ENCODE results near the gene TBC1D13.
"Not testable (repeated sequence)": the region's sequence is repeated elsewhere in the genome, so short reads cannot be mapped to it uniquely, and the experiment has no call there.

Gene TBC1D13

GRCh38 chr9:128829477-128830251 lies 42.6 kb downstream of the TBC1D13 start, which contains the start of gene SPOUT1:
Gene SPOUT1, minus strand, starts transcription at chr9:128829794. Its CDS starts 14 bp downstream, at chr9:128829780.
- DNase-seq, result peak; percentile 91 to 94 (median 92)
- no peaks in the 10 kb centered on the region for H3K27me3 Mint-ChIP-seq
- peak within 1 kb of the TSS; percentile 96 for H3K27ac Mint-ChIP-seq
- peaks cover 9 to 19% of the 10 kb centered on the region in 2 donors for H3K4me1 Mint-ChIP-seq (ENCODE audit: low read depth in 2 of 2)
- H3K36me3 Mint-ChIP-seq (ENCODE audit: insufficient read depth), result peaks cover 24% of the 10 kb centered on the region
- H3K4me3 Mint-ChIP-seq, result peak within 1 kb of the TSS; percentile 96 to 97
- ATAC-seq (replicated peaks), result peak; percentile 97
- no peaks in the 10 kb centered on the region for H3K9me3 Mint-ChIP-seq

- Mint-ChIP-seq H3K36me3 (ENCODE audit: insufficient read depth) (peaks cover 8% of the 10 kb centered on the region), H3K4me3 (no peak overlapping the region), H3K27me3 (no peaks in the 10 kb centered on the region), H3K4me1 (ENCODE audit: low read depth in 2 of 2) (peaks cover 5 to 10% of the 10 kb centered on the region in 2 donors), H3K27ac (peak overlapping the region in 1 of 2 donors; percentile 62), H3K9me3 (no peaks in the 10 kb centered on the region)
- ATAC-seq (replicated peaks), result no peak
- DNase-seq, result no peak
Observed at GRCh38 chr9:128833696-128834095, 46.6 kb downstream of the TBC1D13 start.

- Mint-ChIP-seq H3K36me3 (ENCODE audit: insufficient read depth) (no peaks in the 10 kb centered on the region), H3K27ac (no peak overlapping the region), H3K4me3 (no peak overlapping the region), H3K4me1 (ENCODE audit: low read depth in 2 of 2) (no peaks in the 10 kb centered on the region), H3K9me3 (no peaks in the 10 kb centered on the region), H3K27me3 (no peaks in the 10 kb centered on the region)
- ATAC-seq (replicated peaks) (no peak), DNase-seq (no peak)
Observed at GRCh38 chr9:128835246-128836210, 48.5 kb downstream of the TBC1D13 start.

GRCh38 chr9:128836509-128837145 lies 49.6 kb downstream of the TBC1D13 start:
- no peaks in the 10 kb centered on the region for H3K9me3 Mint-ChIP-seq
- DNase-seq (no peak), ATAC-seq (replicated peaks) (no peak)
- H3K36me3 Mint-ChIP-seq (ENCODE audit: insufficient read depth), result no peaks in the 10 kb centered on the region
- no peak overlapping the region for H3K27ac Mint-ChIP-seq
- H3K4me3 Mint-ChIP-seq, result no peak overlapping the region
- no peaks in the 10 kb centered on the region for H3K4me1 Mint-ChIP-seq (ENCODE audit: low read depth in 2 of 2)
- H3K27me3 Mint-ChIP-seq, result no peaks in the 10 kb centered on the region

- DNase-seq (no peak), ATAC-seq (replicated peaks) (no peak)
- H3K36me3 Mint-ChIP-seq (ENCODE audit: insufficient read depth), result peaks cover 4% of the 10 kb centered on the region
- H3K27ac Mint-ChIP-seq, result no peak overlapping the region
- H3K4me3 Mint-ChIP-seq, result no peak overlapping the region
- H3K4me1 Mint-ChIP-seq (ENCODE audit: low read depth in 2 of 2), result no peaks in the 10 kb centered on the region
- H3K9me3 Mint-ChIP-seq, result no peaks in the 10 kb centered on the region
- H3K27me3 Mint-ChIP-seq, result no peaks in the 10 kb centered on the region
Observed at GRCh38 chr9:128838338-128838737, 51.3 kb downstream of the TBC1D13 start.

- DNase-seq, result no peak
- no peak for ATAC-seq (replicated peaks)
- H3K27me3 Mint-ChIP-seq, result no peaks in the 10 kb centered on the region
- no peaks in the 10 kb centered on the region for H3K4me1 Mint-ChIP-seq (ENCODE audit: low read depth in 2 of 2)
- H3K36me3 Mint-ChIP-seq (ENCODE audit: insufficient read depth), result peaks cover 4% of the 10 kb centered on the region
- no peak overlapping the region for H3K4me3 Mint-ChIP-seq
- H3K9me3 Mint-ChIP-seq, result no peaks in the 10 kb centered on the region
- H3K27ac Mint-ChIP-seq, result no peak overlapping the region
Observed at GRCh38 chr9:128840524-128840923, 53.5 kb downstream of the TBC1D13 start.

GRCh38 chr9:128841694-128842492 lies 54.8 kb downstream of the TBC1D13 start:
- DNase-seq (no peak), ATAC-seq (replicated peaks) (no peak)
- H3K9me3 Mint-ChIP-seq, result no peaks in the 10 kb centered on the region
- H3K36me3 Mint-ChIP-seq (ENCODE audit: insufficient read depth), result peaks cover 6% of the 10 kb centered on the region
- no peaks in the 10 kb centered on the region for H3K4me1 Mint-ChIP-seq (ENCODE audit: low read depth in 2 of 2)
- H3K27me3 Mint-ChIP-seq, result no peaks in the 10 kb centered on the region
- no peak overlapping the region for H3K4me3 Mint-ChIP-seq
- H3K27ac Mint-ChIP-seq, result no peak overlapping the region

- not testable (repeated sequence) for H3K9me3 Mint-ChIP-seq; DNase-seq; H3K27ac Mint-ChIP-seq; H3K27me3 Mint-ChIP-seq; H3K4me1 Mint-ChIP-seq (ENCODE audit: low read depth in 2 of 2); H3K36me3 Mint-ChIP-seq (ENCODE audit: insufficient read depth); H3K4me3 Mint-ChIP-seq; ATAC-seq (replicated peaks)
Observed at GRCh38 chr9:128843171-128843570, 56.1 kb downstream of the TBC1D13 start.

GRCh38 chr9:128845186-128845931 lies 58.3 kb downstream of the TBC1D13 start:
- H3K36me3 Mint-ChIP-seq (ENCODE audit: insufficient read depth), result peaks cover 6% of the 10 kb centered on the region
- no peaks in the 10 kb centered on the region for H3K27me3 Mint-ChIP-seq
- H3K9me3 Mint-ChIP-seq, result no peaks in the 10 kb centered on the region
- no peaks in the 10 kb centered on the region for H3K4me1 Mint-ChIP-seq (ENCODE audit: low read depth in 2 of 2)
- no peak overlapping the region for H3K4me3 Mint-ChIP-seq
- ATAC-seq (replicated peaks) (no peak), DNase-seq (no peak)
- no peak overlapping the region for H3K27ac Mint-ChIP-seq

GRCh38 chr9:128846680-128847030 lies 59.6 kb downstream of the TBC1D13 start:
- DNase-seq (no peak), ATAC-seq (replicated peaks) (no peak)
- no peak overlapping the region for H3K4me3 Mint-ChIP-seq
- H3K4me1 Mint-ChIP-seq (ENCODE audit: low read depth in 2 of 2), result no peaks in the 10 kb centered on the region
- H3K9me3 Mint-ChIP-seq, result peaks cover 2 to 10% of the 10 kb centered on the region in 2 donors
- no peak overlapping the region for H3K27ac Mint-ChIP-seq
- no peaks in the 10 kb centered on the region for H3K27me3 Mint-ChIP-seq
- H3K36me3 Mint-ChIP-seq (ENCODE audit: insufficient read depth), result peaks cover 12% of the 10 kb centered on the region

GRCh38 chr9:128847803-128848202 lies 60.8 kb downstream of the TBC1D13 start:
- no peak for ATAC-seq (replicated peaks)
- Mint-ChIP-seq H3K4me3 (no peak overlapping the region), H3K36me3 (ENCODE audit: insufficient read depth) (peaks cover 8% of the 10 kb centered on the region), H3K27me3 (no peaks in the 10 kb centered on the region), H3K4me1 (ENCODE audit: low read depth in 2 of 2) (no peaks in the 10 kb centered on the region), H3K27ac (no peak overlapping the region), H3K9me3 (peaks cover 2 to 11% of the 10 kb centered on the region in 2 donors)
- no peak for DNase-seq

- not testable (repeated sequence) for DNase-seq; H3K27me3 Mint-ChIP-seq; H3K4me1 Mint-ChIP-seq (ENCODE audit: low read depth in 2 of 2); ATAC-seq (replicated peaks); H3K27ac Mint-ChIP-seq; H3K36me3 Mint-ChIP-seq (ENCODE audit: insufficient read depth); H3K4me3 Mint-ChIP-seq
- H3K9me3 Mint-ChIP-seq, result peaks cover 2 to 11% of the 10 kb centered on the region in 2 donors
Observed at GRCh38 chr9:128851024-128851423, 64.0 kb downstream of the TBC1D13 start.

All from effector memory CD8-positive, alpha-beta T cell (primary cell).